Neural cell (in vitro differentiated cells): Measurements from ENCODE around the gene TGDS. TPM values are rescaled to one million over a fixed set of nuclear protein-coding genes. Genes with fewer than 3 reads are reported as not detected.
"Not testable (repeated sequence)": the region's sequence is repeated elsewhere in the genome, so short reads cannot be mapped to it uniquely, and the experiment has no call there.

ENCODE experiments used
- H2AFZ ChIP-seq: fragments of 200-600, 300-800 bp; sonication (generic), shearing (Covaris generic); 2 replicates; pipeline ENCODE4 v1.6.0; 2014; ENCODE audit warnings: low read depth, mild to moderate bottlenecking, antibody characterized with exemption, low read length, moderate library complexity
- H3F3A ChIP-seq: fragments of 200-600 bp; shearing (Covaris generic); 2 replicates; pipeline ENCODE4 v1.6.1; 2016; ENCODE audit warnings: mild to moderate bottlenecking, moderate library complexity, mixed read lengths, antibody characterized with exemption, low read length; ENCODE audit not compliant: insufficient read depth, poor library complexity, severe bottlenecking
- H3K27ac ChIP-seq: fragments of 200-600, 300-800 bp; sonication (generic), shearing (Covaris generic); 2 replicates; pipeline ENCODE4 v1.5.1; 2014; ENCODE audit warnings: mild to moderate bottlenecking, low read length, moderate library complexity
- H3K27me3 ChIP-seq: fragments of 300-800, 200-600 bp; sonication (generic), shearing (Covaris generic); 2 replicates; pipeline ENCODE4 v1.6.0; 2014; ENCODE audit warnings: mild to moderate bottlenecking, low read depth, low read length, moderate library complexity; ENCODE audit not compliant: insufficient read depth
- H3K36me3 ChIP-seq: fragments of 300-800, 200-600 bp; sonication (generic), shearing (Covaris generic); 2 replicates; pipeline ENCODE4 v1.5.1; 2014; ENCODE audit warnings: mild to moderate bottlenecking, antibody characterized with exemption, low read length, moderate library complexity; ENCODE audit not compliant: insufficient read depth
- H3K4me2 ChIP-seq: fragments of 300-800, 200-600 bp; sonication (generic), shearing (Covaris generic); 2 replicates; pipeline ENCODE4 v1.6.0; 2014; ENCODE audit warnings: mild to moderate bottlenecking, low read length
- H3K4me3 ChIP-seq: fragments of 300-800, 200-600 bp; sonication (generic), shearing (Covaris generic); 2 replicates; pipeline ENCODE4 v1.5.1; 2014; ENCODE audit warnings: mild to moderate bottlenecking, low read length, moderate library complexity
- H3K79me2 ChIP-seq: fragments of 200-600 bp; shearing (Covaris generic); replicated peaks from 2 replicates; pipeline ENCODE4 v1.6.0; 2014; ENCODE audit warnings: mild to moderate bottlenecking, low read length, moderate library complexity; ENCODE audit not compliant: insufficient read depth
- H3K9ac ChIP-seq: fragments of 300-800, 200-600 bp; sonication (generic), shearing (Covaris generic); 2 replicates; pipeline ENCODE4 v1.6.1; 2016; ENCODE audit warnings: mild to moderate bottlenecking, low read length, mixed read lengths
- H3K9me2 ChIP-seq: fragments of 200-600 bp; shearing (Covaris generic); 2 replicates; pipeline ENCODE4 v1.6.1; 2016; ENCODE audit warnings: mild to moderate bottlenecking, low read length, mixed read lengths; ENCODE audit not compliant: insufficient read depth
- H3K9me3 ChIP-seq: fragments of 200-600, 300-800 bp; sonication (generic), shearing (Covaris generic); 2 replicates; pipeline ENCODE4 v1.6.1; 2016; ENCODE audit warnings: mild to moderate bottlenecking, mixed run types, low read length, moderate library complexity, mixed read lengths
- H4K20me1 ChIP-seq: fragments of 200-600 bp; shearing (Covaris generic); 2 replicates; pipeline ENCODE4 v1.6.1; 2016; ENCODE audit warnings: mild to moderate bottlenecking, mixed run types; ENCODE audit not compliant: insufficient read depth
- EP300 ChIP-seq: fragments of 450-650 bp; conservative IDR thresholded peaks from 2 replicates; pipeline ENCODE4 v1.6.1; 2014; ENCODE audit warnings: antibody characterized with exemption, mild to moderate bottlenecking, moderate library complexity; ENCODE audit not compliant: poor library complexity, severe bottlenecking
- EZH2 ChIP-seq: fragments of 200-600, 300-800 bp; shearing (Covaris generic), sonication (generic); IDR thresholded peaks from 2 replicates; pipeline ENCODE4 v1.6.1; 2014; ENCODE audit warnings: antibody characterized with exemption, low read length, borderline replicate concordance, mild to moderate bottlenecking; ENCODE audit not compliant: insufficient read depth, poor library complexity, severe bottlenecking
- MXI1 ChIP-seq: fragments of 450-650 bp; conservative IDR thresholded peaks from 2 replicates; pipeline ENCODE4 v1.6.1; 2014; ENCODE audit warnings: antibody characterized with exemption, mild to moderate bottlenecking; ENCODE audit not compliant: poor library complexity, severe bottlenecking
- POLR2AphosphoS5 ChIP-seq: IDR thresholded peaks from 2 replicates; pipeline ENCODE4 v1.6.1; 2012
- RAD21 ChIP-seq: fragments of 450-650 bp; conservative IDR thresholded peaks from 2 replicates; pipeline ENCODE4 v1.6.1; 2014; ENCODE audit warnings: antibody characterized with exemption, mild to moderate bottlenecking, moderate library complexity
- SMC3 ChIP-seq: fragments of 450-650 bp; conservative IDR thresholded peaks from 2 replicates; pipeline ENCODE4 v1.6.1; 2014; ENCODE audit warnings: antibody characterized with exemption, mild to moderate bottlenecking, moderate library complexity; ENCODE audit not compliant: poor library complexity
- TAF1 ChIP-seq: IDR thresholded peaks from 2 replicates; pipeline ENCODE4 v1.6.1; 2012; ENCODE audit warnings: low read depth
- polyA plus RNA-seq: library from polyadenylated mRNA; depleted of rRNA; stranded (reverse); fragments of >200 nt; gene quantifications from 2 replicates; pipeline ENCODE4 v1.2.3, GENCODE V29; 2014
- TF ChIP-seq, protein P1 (sequence below): fragments of 450-650 bp; IDR thresholded peaks from 2 replicates; pipeline ENCODE4 v1.5.1; 2014; ENCODE audit warnings: antibody characterized with exemption, mild to moderate bottlenecking, moderate library complexity; ENCODE audit not compliant: poor library complexity, severe bottlenecking
- TF ChIP-seq, protein P2 (sequence below): IDR thresholded peaks from 2 replicates; pipeline ENCODE4 v1.6.1; 2012; ENCODE audit warnings: borderline replicate concordance

Gene TGDS
- polyA plus RNA-seq, 1 donor from 2014 or later: 10.2 TPM

DNA sequence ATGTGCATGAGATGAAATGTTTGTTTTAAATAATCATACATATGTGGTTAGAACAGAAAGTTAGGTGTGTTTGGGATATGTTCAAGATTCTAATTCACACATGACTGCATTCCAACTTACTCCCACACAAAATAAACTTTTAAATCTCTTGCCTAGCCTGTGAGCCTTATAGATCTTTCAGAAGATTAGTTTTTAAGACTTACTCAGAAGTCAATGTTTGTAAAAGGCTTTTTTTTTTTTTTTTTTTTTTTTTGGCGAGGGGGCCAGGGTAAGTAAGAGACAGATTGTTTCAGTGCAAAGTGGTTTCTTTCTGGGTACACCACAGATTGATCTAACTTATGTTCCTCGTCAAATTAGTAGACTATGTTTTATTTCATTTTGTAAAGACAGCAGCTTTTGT is 44.8 kb upstream of the TGDS start:
- no peaks in the 10 kb centered on the region for H3K9me3 ChIP-seq
- H3K27me3 ChIP-seq: no peaks in the 10 kb centered on the region
- no peaks in the 10 kb centered on the region for H3K79me2 ChIP-seq
- TF ChIP-seq EZH2 (no peak), MXI1 (no peak), SMC3 (no peak), TAF1 (no peak)
- H2AFZ ChIP-seq: no peak overlapping the region
- no peaks in the 10 kb centered on the region for H3K9me2 ChIP-seq
- H3K9ac ChIP-seq: no peak overlapping the region
- H3K4me2 ChIP-seq: no peak overlapping the region
- H4K20me1 ChIP-seq: no peaks in the 10 kb centered on the region
- no peak overlapping the region for H3K4me3 ChIP-seq
- no peaks in the 10 kb centered on the region for H3F3A ChIP-seq
- no peak overlapping the region for H3K27ac ChIP-seq
- H3K36me3 ChIP-seq: no peaks in the 10 kb centered on the region

DNA sequence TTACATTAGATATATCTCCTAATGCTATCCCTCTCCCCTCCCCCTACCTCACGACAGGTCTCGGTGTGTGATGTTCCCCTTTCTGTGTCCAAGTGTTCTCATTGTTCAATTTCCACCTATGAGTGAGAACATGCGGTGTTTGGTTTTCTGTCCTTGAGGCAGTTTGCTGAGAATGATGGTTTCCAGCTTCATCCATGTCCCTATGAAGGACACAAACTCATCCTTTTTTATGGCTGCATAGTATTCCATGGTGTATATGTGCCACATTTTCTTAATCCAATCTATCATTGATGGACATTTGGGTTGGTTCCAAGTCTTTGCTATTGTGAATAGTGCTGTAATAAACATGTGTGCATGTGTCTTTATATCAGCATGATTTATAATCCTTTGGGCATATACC is 41.7 kb upstream of the TGDS start:
- H3K9ac ChIP-seq, H3K27me3 ChIP-seq, H3K4me2 ChIP-seq, H3K27ac ChIP-seq, H3F3A ChIP-seq, H3K4me3 ChIP-seq, H3K79me2 ChIP-seq, H3K9me2 ChIP-seq, H4K20me1 ChIP-seq, H3K9me3 ChIP-seq, H2AFZ ChIP-seq, H3K36me3 ChIP-seq: not testable (repeated sequence)

DNA sequence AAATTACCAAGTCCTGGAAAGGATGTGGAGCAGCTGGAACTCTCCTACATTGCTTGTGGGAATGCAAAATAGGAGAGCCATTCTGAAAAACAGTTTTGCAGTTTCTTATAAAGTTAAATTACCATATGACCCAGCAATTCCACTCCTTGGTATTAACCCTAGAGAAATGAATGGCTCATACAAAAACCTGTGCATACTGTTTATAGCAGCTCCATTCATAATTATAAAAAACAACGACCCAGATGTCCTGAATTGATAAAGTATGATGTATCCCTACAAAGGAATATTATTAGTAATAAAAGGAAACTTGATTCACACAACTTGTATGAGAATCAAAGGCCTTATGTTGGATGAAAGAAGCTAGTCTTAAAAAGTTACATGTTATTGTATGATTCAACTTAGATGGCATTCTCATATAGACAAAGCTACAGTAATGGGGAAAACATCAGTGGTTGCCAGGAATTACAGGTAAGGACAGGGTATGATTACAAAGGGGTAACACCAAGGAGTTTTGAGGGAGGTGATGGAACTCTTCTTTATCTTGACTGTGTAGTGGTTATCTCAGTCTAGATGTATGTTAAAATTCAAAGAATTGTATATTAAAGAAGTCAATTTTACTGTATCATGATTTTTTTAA is 41.1 kb upstream of the TGDS start:
- no peak overlapping the region for H3K4me2 ChIP-seq
- no peaks in the 10 kb centered on the region for H3F3A ChIP-seq
- H3K9ac ChIP-seq: no peak overlapping the region
- H3K36me3 ChIP-seq: no peaks in the 10 kb centered on the region
- TF ChIP-seq, protein P1, sequence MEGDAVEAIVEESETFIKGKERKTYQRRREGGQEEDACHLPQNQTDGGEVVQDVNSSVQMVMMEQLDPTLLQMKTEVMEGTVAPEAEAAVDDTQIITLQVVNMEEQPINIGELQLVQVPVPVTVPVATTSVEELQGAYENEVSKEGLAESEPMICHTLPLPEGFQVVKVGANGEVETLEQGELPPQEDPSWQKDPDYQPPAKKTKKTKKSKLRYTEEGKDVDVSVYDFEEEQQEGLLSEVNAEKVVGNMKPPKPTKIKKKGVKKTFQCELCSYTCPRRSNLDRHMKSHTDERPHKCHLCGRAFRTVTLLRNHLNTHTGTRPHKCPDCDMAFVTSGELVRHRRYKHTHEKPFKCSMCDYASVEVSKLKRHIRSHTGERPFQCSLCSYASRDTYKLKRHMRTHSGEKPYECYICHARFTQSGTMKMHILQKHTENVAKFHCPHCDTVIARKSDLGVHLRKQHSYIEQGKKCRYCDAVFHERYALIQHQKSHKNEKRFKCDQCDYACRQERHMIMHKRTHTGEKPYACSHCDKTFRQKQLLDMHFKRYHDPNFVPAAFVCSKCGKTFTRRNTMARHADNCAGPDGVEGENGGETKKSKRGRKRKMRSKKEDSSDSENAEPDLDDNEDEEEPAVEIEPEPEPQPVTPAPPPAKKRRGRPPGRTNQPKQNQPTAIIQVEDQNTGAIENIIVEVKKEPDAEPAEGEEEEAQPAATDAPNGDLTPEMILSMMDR: no peak
- TF ChIP-seq EZH2 (no peak), SMC3 (no peak), POLR2AphosphoS5 (no peak), TAF1 (no peak), RAD21 (no peak), EP300 (no peak), MXI1 (no peak)
- TF ChIP-seq, protein P2, sequence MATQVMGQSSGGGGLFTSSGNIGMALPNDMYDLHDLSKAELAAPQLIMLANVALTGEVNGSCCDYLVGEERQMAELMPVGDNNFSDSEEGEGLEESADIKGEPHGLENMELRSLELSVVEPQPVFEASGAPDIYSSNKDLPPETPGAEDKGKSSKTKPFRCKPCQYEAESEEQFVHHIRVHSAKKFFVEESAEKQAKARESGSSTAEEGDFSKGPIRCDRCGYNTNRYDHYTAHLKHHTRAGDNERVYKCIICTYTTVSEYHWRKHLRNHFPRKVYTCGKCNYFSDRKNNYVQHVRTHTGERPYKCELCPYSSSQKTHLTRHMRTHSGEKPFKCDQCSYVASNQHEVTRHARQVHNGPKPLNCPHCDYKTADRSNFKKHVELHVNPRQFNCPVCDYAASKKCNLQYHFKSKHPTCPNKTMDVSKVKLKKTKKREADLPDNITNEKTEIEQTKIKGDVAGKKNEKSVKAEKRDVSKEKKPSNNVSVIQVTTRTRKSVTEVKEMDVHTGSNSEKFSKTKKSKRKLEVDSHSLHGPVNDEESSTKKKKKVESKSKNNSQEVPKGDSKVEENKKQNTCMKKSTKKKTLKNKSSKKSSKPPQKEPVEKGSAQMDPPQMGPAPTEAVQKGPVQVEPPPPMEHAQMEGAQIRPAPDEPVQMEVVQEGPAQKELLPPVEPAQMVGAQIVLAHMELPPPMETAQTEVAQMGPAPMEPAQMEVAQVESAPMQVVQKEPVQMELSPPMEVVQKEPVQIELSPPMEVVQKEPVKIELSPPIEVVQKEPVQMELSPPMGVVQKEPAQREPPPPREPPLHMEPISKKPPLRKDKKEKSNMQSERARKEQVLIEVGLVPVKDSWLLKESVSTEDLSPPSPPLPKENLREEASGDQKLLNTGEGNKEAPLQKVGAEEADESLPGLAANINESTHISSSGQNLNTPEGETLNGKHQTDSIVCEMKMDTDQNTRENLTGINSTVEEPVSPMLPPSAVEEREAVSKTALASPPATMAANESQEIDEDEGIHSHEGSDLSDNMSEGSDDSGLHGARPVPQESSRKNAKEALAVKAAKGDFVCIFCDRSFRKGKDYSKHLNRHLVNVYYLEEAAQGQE: no peak
- no peaks in the 10 kb centered on the region for H4K20me1 ChIP-seq
- no peak overlapping the region for H3K27ac ChIP-seq
- no peaks in the 10 kb centered on the region for H3K9me2 ChIP-seq
- no peak overlapping the region for H3K4me3 ChIP-seq
- no peaks in the 10 kb centered on the region for H3K79me2 ChIP-seq
- no peaks in the 10 kb centered on the region for H3K27me3 ChIP-seq
- H3K9me3 ChIP-seq: no peaks in the 10 kb centered on the region
- H2AFZ ChIP-seq: no peak overlapping the region

DNA sequence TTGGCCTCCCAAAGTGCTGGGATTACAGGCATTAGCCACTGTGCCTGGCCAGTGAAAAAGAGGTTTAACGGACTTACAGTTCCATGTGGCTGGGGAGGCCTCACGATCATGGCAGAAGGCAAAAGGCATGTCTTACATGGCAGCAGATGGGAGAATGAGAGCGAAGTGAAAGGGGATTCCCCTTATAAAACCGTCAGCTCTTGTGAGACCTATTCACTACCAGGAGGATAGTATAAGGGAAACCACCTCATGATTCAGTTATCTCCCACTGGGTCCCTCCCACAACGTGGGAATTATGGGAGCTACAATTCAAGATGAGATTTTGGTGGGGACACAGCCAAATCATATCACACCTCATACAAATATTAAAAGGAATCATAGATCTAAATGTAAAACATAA is 40.1 kb upstream of the TGDS start:
- H3K9ac ChIP-seq, H3F3A ChIP-seq: not testable (repeated sequence)

More for the DNA sequence above, 40.1 kb upstream of the TGDS start:
- H3K36me3 ChIP-seq, H3K79me2 ChIP-seq, H3K27me3 ChIP-seq, H3K4me3 ChIP-seq, H2AFZ ChIP-seq, H3K9me2 ChIP-seq, H3K4me2 ChIP-seq, H4K20me1 ChIP-seq, H3K27ac ChIP-seq, H3K9me3 ChIP-seq: not testable (repeated sequence)
